Right lobe of liver (tissue), 4 donors: ENCODE results near the gene YEATS4.

Experiments
- CTCF ChIP-seq, 4 donors: fragments of 200-600 bp in 3 of 4; fragments of 450-650 bp in 1 of 4; IDR thresholded peaks; one replicate each; pipeline versions ENCODE4 v1.5.1 to v1.8.0; 2016 to 2022; ENCODE audit warnings: antibody characterized with exemption in 4 of 4, mild to moderate bottlenecking in 2 of 4
- POLR2A ChIP-seq: fragments of 450-650 bp; IDR thresholded peaks from one replicate; pipeline ENCODE4 v1.6.1; 2017; ENCODE audit warnings: antibody characterized with exemption, mild to moderate bottlenecking
- donor health status: DM: no; HTN: no; CAD: no.
- donor health status: DM: no; HTN: no; CAD: no.
- donor health status: DM: no; HTN: yes; CAD: no.

GRCh38 chr12:69396041-69396440, 36.5 kb downstream of the YEATS4 start:
- TF ChIP-seq POLR2A: no peak
- no peak for TF ChIP-seq CTCF (IDR thresholded peaks at IDR 0.05)
